ENCODE measurements around the gene EID1.
A peak's percentile ranks its signal among the peaks of the same experiment; 100 is the strongest.

DNA sequence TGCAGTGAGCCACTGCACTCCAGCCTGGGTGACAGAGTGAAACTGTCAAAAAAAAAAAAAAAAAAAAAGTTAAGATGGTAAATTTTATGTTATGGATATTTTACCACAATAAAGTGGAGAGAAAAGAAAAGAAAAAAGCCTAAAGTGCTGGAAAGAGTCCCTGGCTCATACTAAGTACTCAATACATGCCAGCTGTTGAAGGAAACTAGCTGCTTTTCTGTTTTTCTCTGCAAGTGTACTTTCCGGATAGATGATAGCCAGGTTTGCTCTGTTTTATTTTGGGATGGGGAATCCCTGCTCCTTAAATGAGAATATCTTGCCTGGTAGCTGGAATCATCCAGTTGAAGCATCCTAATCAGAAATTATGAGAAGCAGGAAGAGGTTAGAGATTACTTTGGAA, 10.9 kb downstream of the EID1 start:
- TF ChIP-seq POLR2AphosphoS5 (IDR thresholded peaks at IDR 0.05) = peak in 2 of 4 donors; percentile 10 to 24
- TF ChIP-seq, protein P1, sequence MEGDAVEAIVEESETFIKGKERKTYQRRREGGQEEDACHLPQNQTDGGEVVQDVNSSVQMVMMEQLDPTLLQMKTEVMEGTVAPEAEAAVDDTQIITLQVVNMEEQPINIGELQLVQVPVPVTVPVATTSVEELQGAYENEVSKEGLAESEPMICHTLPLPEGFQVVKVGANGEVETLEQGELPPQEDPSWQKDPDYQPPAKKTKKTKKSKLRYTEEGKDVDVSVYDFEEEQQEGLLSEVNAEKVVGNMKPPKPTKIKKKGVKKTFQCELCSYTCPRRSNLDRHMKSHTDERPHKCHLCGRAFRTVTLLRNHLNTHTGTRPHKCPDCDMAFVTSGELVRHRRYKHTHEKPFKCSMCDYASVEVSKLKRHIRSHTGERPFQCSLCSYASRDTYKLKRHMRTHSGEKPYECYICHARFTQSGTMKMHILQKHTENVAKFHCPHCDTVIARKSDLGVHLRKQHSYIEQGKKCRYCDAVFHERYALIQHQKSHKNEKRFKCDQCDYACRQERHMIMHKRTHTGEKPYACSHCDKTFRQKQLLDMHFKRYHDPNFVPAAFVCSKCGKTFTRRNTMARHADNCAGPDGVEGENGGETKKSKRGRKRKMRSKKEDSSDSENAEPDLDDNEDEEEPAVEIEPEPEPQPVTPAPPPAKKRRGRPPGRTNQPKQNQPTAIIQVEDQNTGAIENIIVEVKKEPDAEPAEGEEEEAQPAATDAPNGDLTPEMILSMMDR (IDR thresholded peaks at IDR 0.05) = no peak

Measured in sigmoid colon (tissue), 4 donors.